ENCODE measurements around the gene TOX2. TPM values are rescaled to one million over a fixed set of nuclear protein-coding genes. Genes with fewer than 3 reads are reported as not detected.

Gene TOX2
- total and polyA plus RNA-seq, 2 of the 8 experiments (the other 6 are each of a cell fraction or from before 2014, with no cell fraction given): 1.8 to 3.4 TPM

GRCh38 chr20:43974695-43975094 is 60.0 kb downstream of the TOX2 start (continued):
- TF ChIP-seq SIN3A (conservative IDR thresholded peaks at IDR 0.05 in 1 of 2, IDR thresholded peaks at IDR 0.05 in 1 of 2; ENCODE audit: low read depth in 1 of 2, low read length in 2 of 2): no peak
- no peak for TF ChIP-seq SIRT6 (IDR thresholded peaks at IDR 0.05; ENCODE audit: low read length)
- no peak for TF ChIP-seq TAF1 (IDR thresholded peaks at IDR 0.05; ENCODE audit: low read depth, low read length)
- no peak for TF ChIP-seq YY1 (IDR thresholded peaks at IDR 0.05; ENCODE audit: low read depth, low read length)
- TF ChIP-seq JUND (IDR thresholded peaks at IDR 0.05; ENCODE audit: low read length): no peak
- no peak for TF ChIP-seq POLR2A (IDR thresholded peaks at IDR 0.05; ENCODE audit: control extremely low read depth in 1 of 2, low read depth in 2 of 2, low read length in 2 of 2)

All from H1 (cell line).